Measurements from ENCODE around the gene CD300A.

DNA sequence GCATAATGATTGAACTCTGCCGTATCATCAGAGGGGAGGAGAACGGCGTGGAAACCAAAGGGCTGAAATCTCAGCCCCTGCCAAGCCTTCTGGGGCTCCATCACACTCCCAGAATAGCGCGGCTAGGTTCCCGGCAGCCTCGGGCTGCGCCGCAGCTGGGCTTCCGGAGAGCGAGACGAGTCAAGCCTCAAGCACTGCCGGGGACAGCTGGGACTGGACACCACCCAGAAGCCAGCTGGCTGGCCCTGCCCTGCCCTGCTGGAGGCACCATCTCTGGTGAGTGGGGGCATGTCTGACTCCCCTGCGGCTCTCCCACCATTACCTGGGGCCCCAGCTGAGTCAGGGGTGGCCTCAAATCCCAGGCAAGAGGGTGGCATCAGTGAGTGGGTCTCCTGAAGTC lies 41.8 kb upstream of the CD300A start:
- TF ChIP-seq CTCF (conservative IDR thresholded peaks at IDR 0.05 in 1 of 2, IDR thresholded peaks at IDR 0.05 in 1 of 2; ENCODE audit: low read depth in 1 of 2, low read length in 2 of 2) (no peak), EZH2 (IDR thresholded peaks at IDR 0.05; ENCODE audit: low read length, missing control alignments) (no peak)
